PC-9 (cell line): ENCODE data around the gene TAF11L2. TPM values are rescaled to one million over a fixed set of nuclear protein-coding genes. Genes with fewer than 3 reads are reported as not detected.

Experiments
- BruUV-seq: library from RNA; stranded (reverse); fragments of 400-500 nt; replicated peaks from 2 replicates; lab custom pipeline; 2021; lab: Mats Ljungman, UMichigan
- CTCF ChIA-PET: fragments of 300-600 bp; sonication (Branson Sonifier 250); formaldehyde crosslinking; loops from one replicate; lab custom pipeline; 2022; ENCODE audit warnings: antibody characterized with exemption; lab: Charles Lee
- POLR2A ChIA-PET: fragments of 300-600 bp; sonication (Branson Sonifier 250); formaldehyde crosslinking; loops from one replicate; lab custom pipeline; 2022; ENCODE audit warnings: antibody characterized with exemption; ENCODE audit not compliant: unreplicated experiment; lab: Charles Lee
- DNase-seq, 2 experiments: peaks; one replicate each; pipeline versions ENCODE4 v3.0.0 to v3.0.0-alpha.2; 2015 to 2022; ENCODE audit warnings: mixed read lengths in 1 of 2
- H2AFZ ChIP-seq: fragments of 200-600 bp; sonication (generic); 2 replicates; pipeline ENCODE4 v1.8.1; 2017; ENCODE audit warnings: antibody characterized with exemption
- H3F3A ChIP-seq: fragments of 200-600 bp; sonication (generic); 2 replicates; pipeline ENCODE4 v1.8.1; 2017; ENCODE audit warnings: antibody characterized with exemption, mild to moderate bottlenecking, low read depth; ENCODE audit not compliant: insufficient read depth
- H3K27ac ChIP-seq: fragments of 200-600 bp; sonication (generic); 2 replicates; pipeline ENCODE4 v1.6.1; 2016; ENCODE audit warnings: mixed run types
- H3K27me3 ChIP-seq: fragments of 200-600 bp; sonication (generic); 2 replicates; pipeline ENCODE4 v1.6.1; 2016; ENCODE audit warnings: low read depth, mixed run types; ENCODE audit not compliant: insufficient read depth
- H3K36me3 ChIP-seq: fragments of 200-600 bp; sonication (generic); 2 replicates; pipeline ENCODE4 v1.6.1; 2016; ENCODE audit warnings: low read depth, mixed run types
- H3K4me1 ChIP-seq: fragments of 200-600 bp; sonication (generic); replicated peaks from 2 replicates; pipeline ENCODE4 v1.6.1; 2016; ENCODE audit warnings: mixed run types; ENCODE audit not compliant: insufficient read depth
- H3K4me2 ChIP-seq: fragments of 200-600 bp; sonication (generic); 2 replicates; pipeline ENCODE4 v1.6.1; 2017; ENCODE audit warnings: mixed run types
- H3K4me3 ChIP-seq: fragments of 200-600 bp; sonication (generic); 2 replicates; pipeline ENCODE4 v1.6.1; 2016; ENCODE audit warnings: mixed run types
- H3K79me2 ChIP-seq: fragments of 200-600 bp; sonication (generic); 2 replicates; pipeline ENCODE4 v1.6.1; 2017; ENCODE audit warnings: low read depth, mixed run types
- H3K9me2 ChIP-seq: fragments of 200-600 bp; sonication (generic); 2 replicates; pipeline ENCODE4 v1.8.1; 2017; ENCODE audit warnings: mild to moderate bottlenecking; ENCODE audit not compliant: insufficient read depth
- H3K9me3 ChIP-seq: fragments of 200-600 bp; sonication (generic); 2 replicates; pipeline ENCODE4 v1.8.1; 2016; ENCODE audit warnings: low read depth; ENCODE audit not compliant: insufficient read depth
- H4K20me1 ChIP-seq: fragments of 200-600 bp; sonication (generic); 2 replicates; pipeline ENCODE4 v1.8.1; 2017; ENCODE audit not compliant: insufficient read depth
- CTCF ChIP-seq: fragments of 200-600 bp; sonication (generic); conservative IDR thresholded peaks from 2 replicates; pipeline ENCODE4 v1.6.1; 2017; ENCODE audit warnings: mixed run types, antibody characterized with exemption, mild to moderate bottlenecking, moderate library complexity
- EZH2 ChIP-seq: fragments of 200-600 bp; sonication (generic); IDR thresholded peaks from 2 replicates; pipeline ENCODE4 v1.8.0; 2017; ENCODE audit warnings: antibody characterized with exemption, low read depth
- intact Hi-C: fragments of 100-400 bp; cut with micrococcal nuclease; formaldehyde crosslinking; loops from one replicate; pipeline ENCODE4 v1.10.0; 2022; ENCODE audit not compliant: unreplicated experiment
- total RNA-seq: library from RNA; stranded (reverse); gene quantifications from 2 replicates; pipeline ENCODE4 v1.2.3, GENCODE V29; 2021

Gene TAF11L2
- total RNA-seq, 1 experiment from 2014 or later, result not detected

DNA sequence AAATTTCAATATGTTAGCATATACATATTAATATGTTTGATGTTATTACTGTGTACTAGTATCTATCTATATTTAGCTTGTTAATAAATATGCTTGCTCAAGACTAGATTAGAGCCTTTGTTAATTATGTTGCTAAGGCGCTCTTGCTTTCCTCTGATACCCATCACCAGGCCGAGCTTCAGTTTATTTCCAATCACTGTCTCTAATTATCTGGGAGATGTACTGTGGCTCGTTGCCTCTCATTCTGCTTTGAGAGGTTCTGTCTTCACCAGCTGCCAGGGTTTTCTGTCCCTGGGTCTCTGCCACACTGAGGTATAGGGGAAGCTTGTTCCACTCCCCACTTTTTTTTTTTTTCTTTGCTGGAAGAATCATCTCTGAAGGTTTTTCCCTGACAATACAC is 21.0 kb upstream of the TAF11L2 start:
- intact Hi-C loops, result no loop called here
- H3K9me3 ChIP-seq, result no peaks in the 10 kb centered on the region
- TF ChIP-seq CTCF (no peak), EZH2 (no peak)
- H3K4me1 ChIP-seq, result no peaks in the 10 kb centered on the region
- POLR2A ChIA-PET, result interaction anchor here (0.6 kb wide), 1 partner anchor 188 kb away, joined by 4 read pairs; no protein-coding TSS in a partner anchor
- H4K20me1 ChIP-seq, result no peaks in the 10 kb centered on the region
- no peaks in the 10 kb centered on the region for H3K9me2 ChIP-seq
- CTCF ChIA-PET, result no interaction called here
- no peaks in the 10 kb centered on the region for H3F3A ChIP-seq
- DNase-seq, result no peak
- H3K27me3 ChIP-seq, result peaks cover 23% of the 10 kb centered on the region
- no peak overlapping the region for H3K27ac ChIP-seq
- BruUV-seq, result no TSS peak
- H3K4me2 ChIP-seq, result no peak overlapping the region
- H3K4me3 ChIP-seq, result no peak overlapping the region
- H2AFZ ChIP-seq, result no peak overlapping the region
- H3K79me2 ChIP-seq, result no peaks in the 10 kb centered on the region
- H3K36me3 ChIP-seq, result no peaks in the 10 kb centered on the region

DNA sequence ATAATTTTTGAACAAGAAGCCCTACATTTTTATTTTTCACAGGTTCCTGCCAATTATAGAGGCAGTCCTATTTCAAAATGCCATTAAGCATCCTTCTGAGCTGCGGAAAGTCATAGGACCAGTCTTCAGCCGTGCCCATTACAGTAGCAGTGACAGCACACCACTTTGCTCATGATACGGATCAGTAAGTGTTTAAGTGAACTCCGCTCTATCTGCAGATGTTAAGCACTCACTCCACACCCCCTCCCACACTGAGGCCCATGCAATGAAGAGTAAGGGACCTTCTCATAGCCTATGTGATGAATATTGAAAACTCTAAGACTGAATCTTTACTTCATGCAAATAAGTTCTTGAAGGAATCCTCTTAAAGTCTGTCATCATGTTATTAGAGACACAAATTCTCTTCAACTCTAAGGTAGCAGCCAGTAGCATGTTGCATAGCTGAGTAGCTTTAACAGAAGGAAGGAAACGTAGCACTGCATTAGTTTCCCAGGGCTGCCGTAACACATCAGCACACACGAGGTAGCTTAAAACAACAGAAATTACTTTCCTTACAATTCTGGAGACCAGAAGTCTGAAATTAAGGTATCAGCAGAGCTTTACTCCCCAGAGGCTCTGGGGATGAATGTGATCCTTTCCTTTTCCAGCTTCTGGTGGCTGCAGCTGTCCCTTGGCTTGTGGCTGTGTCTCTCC is 20.3 kb upstream of the TAF11L2 start:
- no peaks in the 10 kb centered on the region for H3K36me3 ChIP-seq
- POLR2A ChIA-PET, result no interaction called here
- no peaks in the 10 kb centered on the region for H3K9me3 ChIP-seq
- H3K4me3 ChIP-seq, result no peak overlapping the region
- H3K79me2 ChIP-seq, result no peaks in the 10 kb centered on the region
- no peaks in the 10 kb centered on the region for H3F3A ChIP-seq
- TF ChIP-seq CTCF, result no peak
- no peak for TF ChIP-seq EZH2
- H3K9me2 ChIP-seq, result no peaks in the 10 kb centered on the region
- no peak overlapping the region for H3K4me2 ChIP-seq
- DNase-seq, result no peak
- H4K20me1 ChIP-seq, result no peaks in the 10 kb centered on the region
- no peak overlapping the region for H3K27ac ChIP-seq
- H2AFZ ChIP-seq, result no peak overlapping the region
- BruUV-seq, result no TSS peak
- peaks cover 23% of the 10 kb centered on the region for H3K27me3 ChIP-seq
- intact Hi-C loops, result no loop called here
- CTCF ChIA-PET, result no interaction called here
- H3K4me1 ChIP-seq, result no peaks in the 10 kb centered on the region

DNA sequence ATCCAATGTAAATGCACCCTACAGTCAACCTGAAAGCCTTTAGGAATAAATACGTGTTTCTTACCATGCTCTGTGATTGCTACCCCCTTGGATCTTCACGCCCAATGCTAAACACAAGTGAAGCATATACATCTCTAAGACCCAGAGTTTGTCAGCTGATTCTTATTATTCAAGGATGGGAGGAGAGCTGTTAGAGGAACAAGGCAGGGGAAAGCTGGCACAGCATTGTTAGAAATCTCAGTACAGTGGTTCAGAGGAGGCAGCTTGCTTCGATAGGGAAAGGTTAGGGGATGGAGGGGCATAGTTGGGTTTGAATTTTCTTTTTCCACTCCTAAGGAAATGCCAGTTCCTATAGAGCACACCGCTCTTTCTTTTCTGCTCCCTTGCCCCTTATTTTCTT is 16.7 kb upstream of the TAF11L2 start:
- no peak for DNase-seq
- intact Hi-C loops, result no loop called here
- no peaks in the 10 kb centered on the region for H3K4me1 ChIP-seq
- H3K36me3 ChIP-seq, result no peaks in the 10 kb centered on the region
- no peaks in the 10 kb centered on the region for H3F3A ChIP-seq
- no peak for TF ChIP-seq EZH2
- TF ChIP-seq CTCF, result no peak
- no peaks in the 10 kb centered on the region for H3K9me3 ChIP-seq
- no peak overlapping the region for H3K4me3 ChIP-seq
- no peaks in the 10 kb centered on the region for H4K20me1 ChIP-seq
- no peaks in the 10 kb centered on the region for H3K79me2 ChIP-seq
- ChIA-PET CTCF (no interaction called here), POLR2A (no interaction called here)
- peaks cover 23% of the 10 kb centered on the region for H3K27me3 ChIP-seq
- H3K4me2 ChIP-seq, result no peak overlapping the region
- H2AFZ ChIP-seq, result no peak overlapping the region
- no peak overlapping the region for H3K27ac ChIP-seq
- no peaks in the 10 kb centered on the region for H3K9me2 ChIP-seq
- no TSS peak for BruUV-seq
